Fibroblast of mammary gland (primary cell): ENCODE data around the gene CAPN3.

Experiments used
- DNase-seq: peaks from one replicate; pipeline ENCODE4 v3.0.0-alpha.2; 2010; ENCODE audit warnings: low read depth
- H3K4me3 ChIP-seq: 2 replicates; pipeline ENCODE4 v1.5.1; 2011; ENCODE audit warnings: low read depth, mild to moderate bottlenecking, low read length, moderate library complexity; ENCODE audit not compliant: control insufficient read depth
- TF ChIP-seq, protein P1 (sequence below): conservative IDR thresholded peaks from 2 replicates; pipeline ENCODE4 v1.5.1; 2011; ENCODE audit warnings: low read depth, low read length, inconsistent platforms; ENCODE audit not compliant: control insufficient read depth, insufficient read depth

Gene CAPN3

DNA sequence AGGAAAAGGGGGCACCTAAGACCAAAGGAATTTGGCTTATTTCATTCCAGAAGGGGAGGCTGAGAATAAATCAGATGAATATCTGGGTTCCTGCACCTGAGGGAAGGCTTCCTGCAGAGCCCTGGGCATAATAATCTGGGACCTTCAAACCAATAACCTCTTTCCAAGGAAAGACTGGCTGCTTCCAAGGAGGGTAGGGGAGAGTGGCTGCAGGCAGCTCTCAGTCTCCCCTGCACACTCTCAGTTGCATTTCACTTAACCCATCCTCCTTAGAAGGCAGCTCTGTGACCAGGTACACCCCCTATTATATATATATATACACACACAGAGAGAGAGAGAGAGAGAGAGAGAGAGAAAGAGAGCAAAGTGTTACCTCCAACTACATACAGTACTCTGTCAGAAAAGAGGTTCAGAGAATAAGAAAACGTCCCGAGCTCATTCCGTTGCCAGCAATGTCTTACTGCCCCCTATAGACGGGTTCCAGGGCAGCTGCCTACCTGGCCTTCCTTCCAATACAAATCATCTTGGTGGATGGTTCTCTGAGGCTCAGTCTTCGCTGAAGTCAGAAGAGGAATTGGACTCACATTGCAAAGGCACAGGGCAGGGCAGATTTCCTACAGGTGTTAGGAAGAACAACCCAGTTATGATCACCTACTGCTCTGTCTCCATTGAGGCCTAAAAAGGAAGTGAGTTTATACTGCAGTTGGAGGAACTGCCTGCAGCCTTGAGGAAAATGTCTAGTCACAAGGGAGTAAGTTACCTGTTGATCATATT lies 26.1 kb downstream of the CAPN3 start:
- no peak overlapping the region for H3K4me3 ChIP-seq
- TF ChIP-seq, protein P1, sequence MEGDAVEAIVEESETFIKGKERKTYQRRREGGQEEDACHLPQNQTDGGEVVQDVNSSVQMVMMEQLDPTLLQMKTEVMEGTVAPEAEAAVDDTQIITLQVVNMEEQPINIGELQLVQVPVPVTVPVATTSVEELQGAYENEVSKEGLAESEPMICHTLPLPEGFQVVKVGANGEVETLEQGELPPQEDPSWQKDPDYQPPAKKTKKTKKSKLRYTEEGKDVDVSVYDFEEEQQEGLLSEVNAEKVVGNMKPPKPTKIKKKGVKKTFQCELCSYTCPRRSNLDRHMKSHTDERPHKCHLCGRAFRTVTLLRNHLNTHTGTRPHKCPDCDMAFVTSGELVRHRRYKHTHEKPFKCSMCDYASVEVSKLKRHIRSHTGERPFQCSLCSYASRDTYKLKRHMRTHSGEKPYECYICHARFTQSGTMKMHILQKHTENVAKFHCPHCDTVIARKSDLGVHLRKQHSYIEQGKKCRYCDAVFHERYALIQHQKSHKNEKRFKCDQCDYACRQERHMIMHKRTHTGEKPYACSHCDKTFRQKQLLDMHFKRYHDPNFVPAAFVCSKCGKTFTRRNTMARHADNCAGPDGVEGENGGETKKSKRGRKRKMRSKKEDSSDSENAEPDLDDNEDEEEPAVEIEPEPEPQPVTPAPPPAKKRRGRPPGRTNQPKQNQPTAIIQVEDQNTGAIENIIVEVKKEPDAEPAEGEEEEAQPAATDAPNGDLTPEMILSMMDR, result peak; percentile 89
- DNase-seq, result peak; percentile 59

DNA sequence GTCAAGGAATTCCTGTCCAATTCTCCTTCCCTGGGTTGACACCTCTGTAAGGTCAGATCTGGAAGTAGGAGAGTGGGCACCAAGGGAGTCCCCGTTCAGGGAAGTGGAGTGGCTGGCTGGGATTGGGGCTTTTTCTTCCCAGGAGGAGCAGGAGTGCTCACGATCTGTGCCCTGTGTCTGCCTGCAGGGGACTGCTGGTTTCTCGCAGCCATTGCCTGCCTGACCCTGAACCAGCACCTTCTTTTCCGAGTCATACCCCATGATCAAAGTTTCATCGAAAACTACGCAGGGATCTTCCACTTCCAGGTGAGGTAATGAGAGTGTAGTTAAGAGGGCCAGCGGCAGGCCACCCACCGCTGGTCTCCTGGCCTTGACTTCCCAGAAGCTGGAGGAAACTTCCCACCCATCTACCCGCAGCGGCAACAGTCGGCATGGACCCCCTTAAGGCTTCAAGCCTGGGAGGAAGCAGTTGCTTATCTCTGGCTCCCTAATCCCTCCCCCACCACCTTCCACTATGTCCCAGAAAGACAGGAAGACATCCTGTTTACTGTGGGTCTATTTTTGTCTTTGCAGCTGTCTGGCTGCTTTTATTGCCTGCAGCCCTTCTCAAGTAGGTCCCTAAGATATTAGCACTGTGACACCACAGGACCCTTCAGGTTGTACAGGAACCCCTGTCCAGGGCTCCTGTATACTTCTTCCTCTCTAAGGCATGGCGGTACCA lies 26.8 kb downstream of the CAPN3 start:
- no peak overlapping the region for H3K4me3 ChIP-seq
- DNase-seq, result no peak
- TF ChIP-seq, protein P1, result no peak

DNA sequence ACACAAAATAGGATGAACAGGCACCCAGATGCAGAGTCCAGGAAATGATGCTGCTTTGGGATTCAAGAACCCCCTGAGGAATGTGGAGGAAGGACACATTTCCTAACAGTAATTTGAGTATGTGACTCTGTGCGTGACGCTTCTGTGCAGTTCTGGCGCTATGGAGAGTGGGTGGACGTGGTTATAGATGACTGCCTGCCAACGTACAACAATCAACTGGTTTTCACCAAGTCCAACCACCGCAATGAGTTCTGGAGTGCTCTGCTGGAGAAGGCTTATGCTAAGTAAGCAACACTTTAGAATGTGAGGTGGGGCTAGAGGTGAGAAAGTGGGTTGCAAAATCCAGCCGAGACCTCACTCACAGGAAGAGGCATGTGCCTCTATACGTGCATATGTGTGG lies 28.3 kb downstream of the CAPN3 start:
- no peak overlapping the region for H3K4me3 ChIP-seq
- peak; percentile 37 for DNase-seq
- TF ChIP-seq, protein P1, result no peak

DNA sequence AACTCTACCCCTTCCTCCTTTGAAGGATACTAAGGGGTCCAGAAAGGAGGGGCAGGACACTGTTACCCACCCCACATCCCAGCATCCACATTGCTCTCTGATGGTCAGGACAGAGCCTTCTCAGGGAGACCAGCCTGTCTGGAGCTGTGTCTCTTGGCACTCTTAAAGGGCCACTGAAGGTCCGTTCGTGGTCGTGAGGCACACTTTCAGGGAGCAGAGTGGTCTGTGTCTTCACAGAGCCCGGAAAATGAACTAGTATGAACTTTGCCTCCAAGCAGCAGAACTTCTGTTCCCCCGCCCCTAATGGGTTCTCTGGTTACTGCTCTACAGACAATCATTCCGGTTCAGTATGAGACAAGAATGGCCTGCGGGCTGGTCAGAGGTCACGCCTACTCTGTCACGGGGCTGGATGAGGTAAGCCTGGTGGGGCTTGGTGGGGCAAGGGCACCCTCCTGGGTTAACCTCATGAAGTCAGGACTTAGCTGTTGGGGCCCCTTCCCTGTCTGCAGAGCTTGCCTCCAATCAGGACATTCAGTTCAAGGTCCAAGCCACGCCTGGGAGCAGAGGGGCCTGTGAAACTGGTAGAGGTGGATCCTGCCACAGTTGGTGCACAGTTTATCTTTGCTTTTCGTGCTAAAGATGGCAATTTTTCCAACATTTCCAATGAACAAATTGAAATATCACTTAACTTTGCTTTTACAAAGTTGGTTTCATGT lies 33.2 kb downstream of the CAPN3 start:
- H3K4me3 ChIP-seq, result no peak overlapping the region
- DNase-seq, result no peak
- TF ChIP-seq, protein P1, result no peak

DNA sequence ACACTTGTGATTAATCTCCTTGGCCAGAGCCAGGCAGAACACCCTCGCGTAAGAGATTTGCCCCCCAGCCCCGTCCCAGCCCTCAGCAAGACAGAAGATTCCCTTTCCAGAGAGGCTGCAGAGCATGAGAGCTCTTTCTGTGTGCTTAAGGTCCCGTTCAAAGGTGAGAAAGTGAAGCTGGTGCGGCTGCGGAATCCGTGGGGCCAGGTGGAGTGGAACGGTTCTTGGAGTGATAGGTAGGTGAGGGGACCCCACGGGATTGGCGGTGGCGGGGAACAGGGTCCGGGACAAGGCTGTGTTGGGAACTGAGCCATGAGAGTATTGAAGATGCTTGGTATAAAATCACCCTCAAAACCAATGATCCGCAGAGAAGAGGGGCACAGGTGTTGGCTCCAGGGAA lies 34.8 kb downstream of the CAPN3 start:
- TF ChIP-seq, protein P1, result no peak
- no peak for DNase-seq

DNA sequence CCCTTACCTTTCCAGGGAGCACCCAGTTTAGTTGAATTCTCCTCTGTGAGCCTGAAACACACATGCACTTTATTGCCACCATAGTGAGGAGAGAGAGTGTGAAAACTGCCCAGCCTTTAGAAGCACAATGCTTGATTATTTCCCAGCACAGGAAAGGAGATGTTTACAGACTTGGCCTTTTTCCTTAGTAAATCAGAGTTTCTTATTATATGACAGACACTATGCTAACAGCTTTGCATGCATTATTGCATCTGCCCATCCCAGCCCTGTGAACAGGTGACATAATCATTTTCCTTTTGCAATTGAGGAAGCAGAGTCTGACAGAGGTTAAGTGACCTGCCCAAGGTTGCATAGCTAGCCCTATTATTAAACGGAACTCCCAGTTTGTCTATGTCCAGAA lies 36.5 kb downstream of the CAPN3 start:
- TF ChIP-seq, protein P1, result no peak
- DNase-seq, result no peak
- H3K4me3 ChIP-seq, result no peak overlapping the region

More for the DNA sequence above, 34.8 kb downstream of the CAPN3 start:
- H3K4me3 ChIP-seq, result no peak overlapping the region
